Kidney (tissue), 14 donors: ENCODE measurements around the gene SLC23A2. TPM values are rescaled to one million over a fixed set of nuclear protein-coding genes. Genes with fewer than 3 reads are reported as not detected.

Experiments used
- DNase-seq, 5 donors: peaks; one replicate each; pipeline ENCODE4 v3.0.0-alpha.2; 2013 to 2020
- FAIRE-seq: peaks from 2 replicates; lab custom pipeline; 2012; peaks lifted over from hg19 to GRCh38; lab: Jason Lieb, UNC
- H3K27ac ChIP-seq, 2 donors: one replicate each; pipeline ENCODE4 v1.7.0; 2013; ENCODE audit warnings: low read depth in 2 of 2, low read length in 2 of 2, inconsistent platforms in 1 of 2
- H3K27me3 ChIP-seq: one replicate; pipeline ENCODE4 v1.7.1; 2013; ENCODE audit warnings: low read length, inconsistent platforms; ENCODE audit not compliant: control insufficient read depth, insufficient read depth
- H3K36me3 ChIP-seq, 3 donors: one replicate each; pipeline versions ENCODE4 v1.7.0 to v1.7.1; 2013; ENCODE audit warnings: low read length in 3 of 3, control low read depth in 1 of 3, inconsistent platforms in 1 of 3; ENCODE audit not compliant: insufficient read depth in 3 of 3, control insufficient read depth in 2 of 3
- H3K4me1 ChIP-seq, 3 donors: one replicate each; pipeline versions ENCODE4 v1.7.0 to v1.7.1; 2013; ENCODE audit warnings: low read length in 3 of 3, inconsistent platforms in 1 of 3, low read depth in 1 of 3; ENCODE audit not compliant: control insufficient read depth in 2 of 3, insufficient read depth in 2 of 3
- H3K4me3 ChIP-seq, 3 donors: one replicate each; pipeline versions ENCODE4 v1.7.0 to v1.8.1; 2013; ENCODE audit warnings: low read length in 3 of 3, control low read depth in 1 of 3, inconsistent platforms in 1 of 3
- H3K9ac ChIP-seq, 3 donors: one replicate each; pipeline versions ENCODE4 v1.7.0 to v1.7.1; 2013; ENCODE audit warnings: low read length in 3 of 3, control low read depth in 1 of 3, inconsistent platforms in 1 of 3
- H3K9me3 ChIP-seq, 3 donors: one replicate each; pipeline versions ENCODE4 v1.7.0 to v1.7.1; 2013; ENCODE audit warnings: low read length in 3 of 3, control low read depth in 1 of 3, inconsistent platforms in 1 of 3; ENCODE audit not compliant: control insufficient read depth in 2 of 3, insufficient read depth in 1 of 3
- CTCF ChIP-seq: IDR thresholded peaks from 3 replicates; pipeline ENCODE4 v1.5.1; 2012; ENCODE audit warnings: mild to moderate bottlenecking, moderate library complexity, borderline replicate concordance; ENCODE audit not compliant: insufficient read depth; ENCODE audit errors: extremely low read depth
- intact Hi-C: fragments of 100-400 bp; cut with DNase I; formaldehyde crosslinking; loops from one replicate; pipeline ENCODE4 v1.11.1; 2022
- polyA plus RNA-seq: library from polyadenylated mRNA; stranded (reverse); fragments of 350-450 nt; fragmentation: Illumina TruSeq; extraction: RNeasy Lipid Tissue Mini Kit (QIAGEN cat#74804); gene quantifications from one replicate; pipeline ENCODE4 v1.2.3, GENCODE V29; 2014; ENCODE audit warnings: low read depth, low replicate concordance; ENCODE audit not compliant: insufficient read depth
- total RNA-seq: library from RNA; stranded (reverse); fragmentation: NEBNext Ultra II Directional; extraction: Animal tissue kit (Norgen Biotek cat#: 25700); gene quantifications from one replicate; pipeline ENCODE4 v1.2.1, GENCODE V29; 2021
- donor health status: control.
- donor health status: control.
- donor health status: control.
- donor health status: control.
- donor health status: control.
- donor health status: DM: yes; HTN: yes; CAD: no.
- donor health status: Normal renal cell carcinoma (clear cell type).

The SLC23A2 gene
- total and polyA plus RNA-seq, 2 donors from 2014 or later = 4.8 to 20.5 TPM

GRCh38 chr20:4855555-4855954 is 145.8 kb downstream of the SLC23A2 start:
- H3K36me3 ChIP-seq = peaks cover 4 to 24% (median 21%) of the 10 kb centered on the region in 3 donors
- intact Hi-C loops = no loop called here
- H3K9ac ChIP-seq = no peak overlapping the region
- H3K4me1 ChIP-seq = no peaks in the 10 kb centered on the region
- no peak overlapping the region for H3K4me3 ChIP-seq
- TF ChIP-seq CTCF = no peak
- DNase-seq (no peak), FAIRE-seq (no peak)
- H3K27me3 ChIP-seq = no peaks in the 10 kb centered on the region
- no peaks in the 10 kb centered on the region for H3K9me3 ChIP-seq
- H3K27ac ChIP-seq = no peak overlapping the region

GRCh38 chr20:4855097-4855496 is 146.2 kb downstream of the SLC23A2 start:
- DNase-seq (no peak), FAIRE-seq (no peak)
- Histone ChIP-seq H3K27me3 (no peaks in the 10 kb centered on the region), H3K4me1 (no peaks in the 10 kb centered on the region), H3K27ac (no peak overlapping the region), H3K36me3 (peaks cover 2 to 20% (median 18%) of the 10 kb centered on the region in 3 donors), H3K4me3 (no peak overlapping the region), H3K9me3 (no peaks in the 10 kb centered on the region), H3K9ac (no peak overlapping the region)
- intact Hi-C loops = no loop called here
- TF ChIP-seq CTCF = no peak

GRCh38 chr20:4854561-4854901 is 146.8 kb downstream of the SLC23A2 start:
- no peak overlapping the region for H3K4me3 ChIP-seq
- FAIRE-seq (no peak), DNase-seq (no peak)
- H3K9ac ChIP-seq = no peak overlapping the region
- peaks cover 2 to 17% (median 16%) of the 10 kb centered on the region in 3 donors for H3K36me3 ChIP-seq
- no peak for TF ChIP-seq CTCF
- H3K9me3 ChIP-seq = no peaks in the 10 kb centered on the region
- intact Hi-C loops = no loop called here
- H3K27ac ChIP-seq = no peak overlapping the region
- no peaks in the 10 kb centered on the region for H3K27me3 ChIP-seq
- H3K4me1 ChIP-seq = no peaks in the 10 kb centered on the region
